H1 (cell line): ENCODE data around the gene MASP1. TPM values are rescaled to one million over a fixed set of nuclear protein-coding genes. Genes with fewer than 3 reads are reported as not detected.

Experiments
- CTCF ChIA-PET: fragments of 300-600 bp; sonication (Branson Sonifier 250); formaldehyde crosslinking; loops from one replicate; lab custom pipeline; 2021; ENCODE audit not compliant: partially characterized antibody; lab: Charles Lee
- POLR2A ChIA-PET: fragments of 300-600 bp; sonication (Branson Sonifier 250); formaldehyde crosslinking; loops from one replicate; lab custom pipeline; 2021; ENCODE audit warnings: inconsistent platforms; ENCODE audit not compliant: partially characterized antibody; lab: Charles Lee
- DNase-seq, 2 experiments: peaks; one replicate each; pipeline versions ENCODE4 v3.0.0 to v3.0.0-alpha.2; 2010 to 2022; ENCODE audit warnings: low spot score in 2 of 2, low read depth in 1 of 2, mixed read lengths in 1 of 2
- FAIRE-seq: peaks from 2 replicates; lab custom pipeline; 2011; peaks lifted over from hg19 to GRCh38; lab: Jason Lieb, UNC
- H2AFZ ChIP-seq: 2 replicates; pipeline ENCODE4 v1.8.1; 2012; ENCODE audit warnings: low read length, inconsistent platforms
- H2AK5ac ChIP-seq: 2 replicates; pipeline ENCODE4 v1.6.1; 2013; ENCODE audit warnings: low read depth, low read length
- H2BK120ac ChIP-seq: replicated peaks from 2 replicates; pipeline ENCODE3; 2013; ENCODE audit warnings: low read depth, low read length, inconsistent platforms
- H2BK12ac ChIP-seq: 2 replicates; pipeline ENCODE4 v1.6.1; 2013; ENCODE audit warnings: low read depth, low read length
- H2BK15ac ChIP-seq: 2 replicates; pipeline ENCODE4 v1.6.1; 2013; ENCODE audit warnings: low read length
- H2BK20ac ChIP-seq: 2 replicates; pipeline ENCODE4 v1.6.1; 2013; ENCODE audit warnings: low read length
- H2BK5ac ChIP-seq: 2 replicates; pipeline ENCODE4 v1.6.1; 2013; ENCODE audit warnings: low read depth, low read length
- H3K14ac ChIP-seq: 2 replicates; pipeline ENCODE4 v1.6.1; 2013; ENCODE audit warnings: inconsistent platforms; ENCODE audit not compliant: insufficient read length
- H3K18ac ChIP-seq: 2 replicates; pipeline ENCODE4 v1.6.1; 2013; ENCODE audit warnings: low read length; ENCODE audit errors: extremely low read depth
- H3K23ac ChIP-seq: 2 replicates; pipeline ENCODE4 v1.6.1; 2013; ENCODE audit warnings: inconsistent platforms; ENCODE audit not compliant: insufficient read length
- H3K23me2 ChIP-seq: 2 replicates; pipeline ENCODE4 v1.6.1; 2013; ENCODE audit warnings: low read depth, low read length
- H3K27ac ChIP-seq: 2 replicates; pipeline ENCODE4 v1.6.1; 2011; ENCODE audit warnings: low read depth, low read length, inconsistent platforms
- H3K27me3 ChIP-seq, 4 experiments: replicated peaks in 1 of 4; 1 replicate in 1 of 4; 2 replicates in 3 of 4; pipeline versions ENCODE4 v1.6.1 to v1.8.1; 2011 to 2013; ENCODE audit warnings: low read length in 3 of 4, mild to moderate bottlenecking in 3 of 4, inconsistent platforms in 2 of 4, mixed read lengths in 2 of 4, moderate library complexity in 1 of 4; ENCODE audit not compliant: control insufficient read depth in 3 of 4, insufficient read depth in 3 of 4; ENCODE audit errors: extremely low read depth in 1 of 4
- H3K36me3 ChIP-seq, 4 experiments: 2 replicates each; pipeline versions ENCODE4 v1.6.1 to v1.8.1; 2011 to 2013; ENCODE audit warnings: mild to moderate bottlenecking in 4 of 4, low read length in 3 of 4, moderate library complexity in 2 of 4, control low read depth in 1 of 4, inconsistent platforms in 1 of 4; ENCODE audit not compliant: insufficient read depth in 4 of 4, control insufficient read depth in 2 of 4
- H3K4ac ChIP-seq: replicated peaks from 2 replicates; pipeline ENCODE3; 2013; ENCODE audit warnings: low read length, low read depth, mixed read lengths, inconsistent platforms; ENCODE audit not compliant: insufficient read length
- H3K4me1 ChIP-seq, 4 experiments: replicated peaks in 1 of 4; 1 replicate in 1 of 4; 2 replicates in 3 of 4; pipeline versions ENCODE4 v1.6.1 to v1.8.1; 2011 to 2013; ENCODE audit warnings: low read length in 3 of 4, inconsistent platforms in 2 of 4, mixed read lengths in 1 of 4; ENCODE audit not compliant: insufficient read depth in 4 of 4, control insufficient read depth in 3 of 4
- H3K4me2 ChIP-seq, 2 experiments: 2 replicates each; pipeline versions ENCODE4 v1.6.1 to v1.8.1; 2011 to 2013; ENCODE audit warnings: low read depth in 2 of 2, low read length in 2 of 2, control low read depth in 1 of 2, inconsistent platforms in 1 of 2, mild to moderate bottlenecking in 1 of 2; ENCODE audit not compliant: insufficient read depth in 1 of 2
- H3K4me3 ChIP-seq, 4 experiments: fragments of 200-600, 300-600 bp in 1 of 4; sonication (generic), shearing (Covaris generic), sonication (Bioruptor Twin) in 1 of 4; 2 replicates each; pipeline versions ENCODE4 v1.5.1 to v1.8.1; 2011 to 2016; ENCODE audit warnings: low read length in 4 of 4, low read depth in 3 of 4, control low read depth in 2 of 4, inconsistent platforms in 2 of 4, mild to moderate bottlenecking in 2 of 4, mixed read lengths in 1 of 4, moderate library complexity in 1 of 4; ENCODE audit not compliant: insufficient read depth in 2 of 4; ENCODE audit errors: extremely low read depth in 1 of 4
- H3K56ac ChIP-seq: replicated peaks from 2 replicates; pipeline ENCODE3; 2013; ENCODE audit warnings: low read depth, mild to moderate bottlenecking, mixed read lengths, low read length, inconsistent platforms; ENCODE audit not compliant: insufficient read length
- H3K79me1 ChIP-seq: 2 replicates; pipeline ENCODE4 v1.6.1; 2013; ENCODE audit warnings: low read depth, low read length, control low read depth
- H3K79me2 ChIP-seq, 2 experiments: 2 replicates each; pipeline versions ENCODE4 v1.6.1 to v1.8.1; 2012 to 2013; ENCODE audit warnings: low read length in 2 of 2, mild to moderate bottlenecking in 2 of 2, inconsistent platforms in 1 of 2; ENCODE audit not compliant: insufficient read depth in 2 of 2, control insufficient read depth in 1 of 2
- H3K9ac ChIP-seq, 4 experiments: replicated peaks in 1 of 4; 1 replicate in 1 of 4; 2 replicates in 3 of 4; pipeline versions ENCODE4 v1.6.1 to v1.8.1; 2011 to 2013; ENCODE audit warnings: low read depth in 3 of 4, low read length in 3 of 4, control low read depth in 2 of 4, mild to moderate bottlenecking in 2 of 4, moderate library complexity in 2 of 4, inconsistent platforms in 1 of 4; ENCODE audit errors: extremely low read depth in 1 of 4
- H3K9me3 ChIP-seq, 2 experiments: 2 replicates each; pipeline versions ENCODE4 v1.6.1 to v1.8.1; 2012 to 2013; ENCODE audit warnings: mild to moderate bottlenecking in 2 of 2, moderate library complexity in 2 of 2, control low read depth in 1 of 2, inconsistent platforms in 1 of 2, low read depth in 1 of 2, low read length in 1 of 2, mixed read lengths in 1 of 2; ENCODE audit not compliant: insufficient read depth in 2 of 2
- H4K20me1 ChIP-seq, 2 experiments: replicated peaks in 1 of 2; 2 replicates each; pipeline versions ENCODE3 to v1.8.1; 2011 to 2013; ENCODE audit warnings: inconsistent platforms in 2 of 2, low read length in 2 of 2, mild to moderate bottlenecking in 1 of 2; ENCODE audit not compliant: insufficient read depth in 2 of 2, control insufficient read depth in 1 of 2
- H4K5ac ChIP-seq: 2 replicates; pipeline ENCODE4 v1.6.1; 2013; ENCODE audit warnings: low read length, low read depth, mixed read lengths, inconsistent platforms; ENCODE audit not compliant: insufficient read length
- H4K8ac ChIP-seq: 2 replicates; pipeline ENCODE4 v1.8.0; 2013; ENCODE audit warnings: mild to moderate bottlenecking, moderate library complexity, low read length, inconsistent platforms; ENCODE audit not compliant: insufficient read depth; ENCODE audit errors: extremely low read depth
- H4K91ac ChIP-seq: replicated peaks from 2 replicates; pipeline ENCODE3; 2013; ENCODE audit warnings: low read length, mixed read lengths, inconsistent platforms; ENCODE audit not compliant: insufficient read length
- BACH1 ChIP-seq: IDR thresholded peaks from 2 replicates; pipeline ENCODE4 v1.6.1; 2012; ENCODE audit warnings: low read length, improper control_type of control experiment
- CBX8 ChIP-seq: fragments of 300-800, 300-1000 bp; sonication (generic); IDR thresholded peaks from 2 replicates; pipeline ENCODE4 v1.7.1; 2016; ENCODE audit warnings: low read depth, low read length, borderline replicate concordance
- CHD2 ChIP-seq: IDR thresholded peaks from 2 replicates; pipeline ENCODE4 v1.6.1; 2012; ENCODE audit warnings: low read length, improper control_type of control experiment
- JUND ChIP-seq: IDR thresholded peaks from 2 replicates; pipeline ENCODE4 v1.6.1; 2011; ENCODE audit warnings: mild to moderate bottlenecking, improper control_type of control experiment, low read length
- POLR2A ChIP-seq, 2 experiments: IDR thresholded peaks; 1 replicate in 1 of 2; 2 replicates in 1 of 2; pipeline ENCODE4 v1.6.1; 2011; ENCODE audit warnings: low read depth in 2 of 2, low read length in 2 of 2, mild to moderate bottlenecking in 2 of 2; ENCODE audit errors: control extremely low read depth in 1 of 2
- RNF2 ChIP-seq: fragments of 200-900, 300-1000 bp; sonication (generic); IDR thresholded peaks from 2 replicates; pipeline ENCODE4 v1.7.1; 2016; ENCODE audit warnings: borderline replicate concordance, low read depth, mild to moderate bottlenecking, antibody characterized with exemption, low read length; ENCODE audit not compliant: poor library complexity, severe bottlenecking; ENCODE audit errors: missing control alignments
- SIN3A ChIP-seq, 2 experiments: IDR thresholded peaks in 1 of 2; conservative IDR thresholded peaks in 1 of 2; 2 replicates each; pipeline ENCODE4 v1.6.1; 2011 to 2012; ENCODE audit warnings: low read length in 2 of 2, improper control_type of control experiment in 1 of 2, low read depth in 1 of 2, mild to moderate bottlenecking in 1 of 2
- SIRT6 ChIP-seq: IDR thresholded peaks from one replicate; pipeline ENCODE4 v1.7.1; 2012; ENCODE audit warnings: low read length, inconsistent platforms
- SIX5 ChIP-seq: IDR thresholded peaks from 2 replicates; pipeline ENCODE4 v1.6.1; 2011; ENCODE audit warnings: mild to moderate bottlenecking, low read depth, low read length
- SP4 ChIP-seq: IDR thresholded peaks from 2 replicates; pipeline ENCODE4 v1.6.1; 2012; ENCODE audit warnings: low read length, inconsistent platforms
- SUZ12 ChIP-seq: fragments of 200-600 bp; sonication (generic); IDR thresholded peaks from 2 replicates; pipeline ENCODE4 v1.6.1; 2012; ENCODE audit warnings: mild to moderate bottlenecking, inconsistent platforms, low read length, moderate library complexity, mixed read lengths
- TEAD4 ChIP-seq: IDR thresholded peaks from 2 replicates; pipeline ENCODE4 v1.6.1; 2012; ENCODE audit warnings: low read depth, low read length, inconsistent platforms, mixed read lengths
- WGBS, 2 experiments: shearing (Covaris generic) in 1 of 2; methylation state at CpG; one replicate each; pipeline versions ENCODE4 v1.1.6 to v1.1.7; 2013 to 2015; ENCODE audit warnings: low lambda C conversion rate in 2 of 2, mixed read lengths in 2 of 2, inconsistent platforms in 1 of 2, low coverage in 1 of 2, missing lambda C conversion rate in 1 of 2; ENCODE audit not compliant: insufficient replicate concordance in 2 of 2, insufficient coverage in 1 of 2, insufficient read length in 1 of 2; ENCODE audit errors: extremely low coverage in 1 of 2, missing lambda C conversion rate in 1 of 2; 5-methylcytosine and 5-hydroxymethylcytosine counted together
- polyA plus RNA-seq, 7 experiments: library from polyadenylated mRNA; depleted of rRNA in 3 of 7; stranded (reverse) in 5 of 7; unstranded in 2 of 7; fragments of >200 nt in 5 of 7; fragments of 200-250 nt in 2 of 7; gene quantifications; 1 replicate in 5 of 7; 2 replicates in 1 of 7; 4 replicates in 1 of 7; pipeline versions ENCODE4 v1.2.1 to v1.2.3, GENCODE V29; 2011 to 2013; ENCODE audit warnings: missing spikeins in 2 of 7, mixed read lengths in 2 of 7
- total RNA-seq: library from RNA; stranded (reverse); fragmentation: NEBNext Ultra II Directional; extraction: Animal tissue kit (Norgen Biotek cat#: 25700); gene quantifications from 2 replicates; pipeline ENCODE4 v1.2.1, GENCODE V29; 2021

Gene MASP1
- total and polyA plus RNA-seq, 2 of the 8 experiments (the other 6 are each of a cell fraction or from before 2014, with no cell fraction given): 2.7 to 3.5 TPM

DNA sequence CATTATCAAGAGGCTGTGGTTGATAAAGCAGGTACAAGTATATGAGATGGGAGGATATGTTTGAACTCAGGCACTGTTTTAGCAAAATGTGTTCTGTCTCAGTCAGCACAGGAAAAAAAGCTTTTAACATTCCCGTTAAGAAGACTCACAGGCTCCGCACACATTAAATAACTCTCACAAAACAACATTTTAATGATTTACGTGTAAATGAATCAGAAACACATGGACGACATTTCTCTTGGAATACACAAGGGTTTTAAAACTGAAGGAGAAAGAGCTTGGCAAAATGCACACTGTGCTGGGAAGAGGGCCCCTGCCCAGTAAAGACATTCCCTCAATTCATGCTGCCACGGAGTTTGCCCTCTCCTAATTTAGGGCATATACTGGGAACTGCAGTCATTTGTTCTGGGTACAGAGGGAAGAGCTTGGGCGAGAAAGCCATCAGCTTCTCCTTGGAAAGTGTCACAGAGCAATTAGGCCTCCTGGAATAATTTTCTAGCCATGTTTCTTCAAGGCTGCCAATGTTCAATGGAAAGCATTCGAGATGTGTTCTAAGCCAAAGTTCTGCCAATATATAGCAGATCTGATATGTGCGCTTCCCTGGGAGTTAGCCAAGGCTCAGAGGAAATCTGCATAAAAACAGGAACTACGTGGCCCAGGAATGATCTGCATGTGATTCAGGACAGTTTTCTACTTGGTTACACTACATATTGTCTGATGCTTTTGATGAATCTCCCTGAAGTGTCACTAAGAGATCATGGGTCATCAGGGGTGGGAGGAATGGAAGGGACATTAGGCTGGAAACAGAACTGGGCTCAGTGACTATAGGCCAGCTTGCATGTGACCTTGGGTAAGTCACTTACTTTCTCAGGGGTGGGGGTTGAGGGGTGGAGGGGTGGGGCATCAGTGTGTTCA is 2.2 kb upstream of the MASP1 start:
- H4K91ac ChIP-seq: peak overlapping the region; percentile 80
- H3K4me1 ChIP-seq: peaks cover 3 to 16% (median 9%) of the 10 kb centered on the region in 4 experiments; a peak in 6 of 7 replicates
- H2AFZ ChIP-seq: no peak overlapping the region
- no peaks in the 10 kb centered on the region for H4K20me1 ChIP-seq
- H3K56ac ChIP-seq: no peak overlapping the region
- H4K8ac ChIP-seq: no peak overlapping the region
- H3K36me3 ChIP-seq: no peaks in the 10 kb centered on the region
- H3K4ac ChIP-seq: no peak overlapping the region
- H3K9me3 ChIP-seq: no peaks in the 10 kb centered on the region
- H3K27me3 ChIP-seq: peaks cover 0 to 3% (median 0%) of the 10 kb centered on the region in 4 experiments; a peak in 3 of 7 replicates
- H3K9ac ChIP-seq: no peak overlapping the region
- no peak overlapping the region; a peak in 1 of 4 replicates for H3K4me2 ChIP-seq
- H4K5ac ChIP-seq: no peak overlapping the region
- H3K23me2 ChIP-seq: peaks cover 9% of the 10 kb centered on the region
- H2BK20ac ChIP-seq: peak overlapping the region; percentile 29; the same call in 1 of the 2 replicates
- FAIRE-seq (no peak), DNase-seq (no peak)
- ChIA-PET CTCF (interaction anchor here (1.0 to 9.6 kb wide), 14 partner anchors 8 to 386 kb away, joined by 3 to 86 read pairs (median 6); no protein-coding TSS in a partner anchor), POLR2A (interaction anchor here (0.8 to 1.6 kb wide), 3 partner anchors 19 to 109 kb away, joined by 3 to 5 read pairs (median 4); no protein-coding TSS in a partner anchor)
- H3K23ac ChIP-seq: no peak overlapping the region
- H2BK5ac ChIP-seq: no peak overlapping the region
- no peak overlapping the region for H2BK120ac ChIP-seq
- H3K79me2 ChIP-seq: no peaks in the 10 kb centered on the region
- no peak overlapping the region for H2BK12ac ChIP-seq
- H2AK5ac ChIP-seq: no peak overlapping the region
- H3K4me3 ChIP-seq: no peak overlapping the region
- WGBS, 2 experiments: 76% methylated on average over 9 of the region's 9 CpGs; no CpG with 5 or more reads in 1 of the 2 experiments
- H3K14ac ChIP-seq: no peak overlapping the region
- no peak overlapping the region for H3K27ac ChIP-seq
- H2BK15ac ChIP-seq: peak overlapping the region; percentile 76; the same call in 1 of the 2 replicates
- H3K79me1 ChIP-seq: no peaks in the 10 kb centered on the region
- H3K18ac ChIP-seq: no peak overlapping the region
- TF ChIP-seq SUZ12: no peak
- TF ChIP-seq SP4: no peak
- no peak for TF ChIP-seq CHD2
- no peak for TF ChIP-seq TEAD4
- TF ChIP-seq CBX8: no peak
- TF ChIP-seq SIRT6: no peak
- TF ChIP-seq POLR2A (IDR thresholded peaks at IDR 0.05; ENCODE audit: control extremely low read depth in 1 of 2, low read depth in 2 of 2, low read length in 2 of 2): no peak
- no peak for TF ChIP-seq RNF2
- no peak for TF ChIP-seq SIN3A (conservative IDR thresholded peaks at IDR 0.05 in 1 of 2, IDR thresholded peaks at IDR 0.05 in 1 of 2; ENCODE audit: low read depth in 1 of 2, low read length in 2 of 2)
- TF ChIP-seq BACH1: no peak
- TF ChIP-seq SIX5: no peak
- TF ChIP-seq JUND: no peak
